NCI-H1417 (cell line): ENCODE measurements around the gene RFFL.
A peak's percentile ranks its signal among the peaks of the same experiment; 100 is the strongest.

Experiments
- DNase-seq, 3 experiments: peaks; one replicate each; lab custom pipeline; 2025; lab: John Stamatoyannopoulos, UW

The RFFL gene

GRCh38 chr17:34974794-34975785, 88.4 kb downstream of the RFFL start:
- DNase-seq = no peak

- DNase-seq = no peak
Observed at GRCh38 chr17:34974179-34974578, 89.3 kb downstream of the RFFL start.

DNA sequence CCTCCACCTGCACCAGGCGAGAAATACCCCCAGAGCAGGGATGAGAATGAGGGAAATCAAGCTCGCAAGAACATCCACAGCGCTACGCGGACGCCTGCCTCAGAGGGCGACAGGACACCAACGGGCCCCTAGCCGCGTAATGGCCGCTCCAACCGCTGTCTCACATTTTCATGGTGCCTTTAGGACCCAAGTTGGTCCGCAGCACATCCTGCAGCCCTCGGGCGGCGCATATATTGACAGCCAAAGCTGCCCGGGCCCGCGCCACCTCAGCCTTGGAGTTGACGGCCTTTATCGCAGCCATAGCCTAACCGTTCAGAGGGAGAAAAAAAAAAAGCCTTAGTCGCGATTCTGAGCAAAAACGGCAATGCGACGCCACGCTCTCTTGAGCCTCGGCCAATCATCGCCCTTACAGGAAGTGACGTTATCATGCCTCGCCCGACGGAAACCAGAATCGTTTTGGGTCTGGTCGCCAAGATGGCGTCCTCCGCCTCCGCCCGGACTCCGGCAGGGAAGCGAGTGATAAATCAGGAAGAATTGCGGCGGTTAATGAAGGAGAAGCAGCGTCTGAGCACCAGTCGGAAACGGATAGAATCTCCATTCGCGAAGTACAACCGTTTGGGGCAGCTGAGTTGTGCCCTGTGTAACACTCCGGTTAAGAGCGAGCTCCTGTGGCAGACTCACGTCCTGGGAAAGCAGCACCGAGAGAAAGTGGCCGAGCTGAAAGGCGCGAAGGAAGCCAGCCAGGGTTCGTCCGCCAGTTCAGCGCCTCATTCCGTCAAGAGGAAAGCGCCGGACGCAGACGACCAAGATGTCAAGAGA, 102.2 kb downstream of the RFFL start, which contains the start of the genes CCT6B and ZNF830:
TSS of gene CCT6B (minus strand) at position 368 of the 819 bp plus-strand sequence. CDS start at position 301, 67 bp downstream.
TSS of gene ZNF830 (plus strand) at position 448 of the 819 bp plus-strand sequence. CDS start at position 475, 27 bp downstream.
- DNase-seq = peak; percentile 92 to 98 (median 93)

GRCh38 chr17:34958438-34958837, 105.1 kb downstream of the RFFL start:
- DNase-seq = no peak
